ENCODE measurements around the gene MN1. TPM values are rescaled to one million over a fixed set of nuclear protein-coding genes. Genes with fewer than 3 reads are reported as not detected.

MN1 gene
- total RNA-seq, 1 donor from 2014 or later, result 4.5 TPM

- no peak for TF ChIP-seq CTCF (IDR thresholded peaks at IDR 0.05; ENCODE audit: insufficient read depth, low read length, poor library complexity, severe bottlenecking)
- DNase-seq (ENCODE audit: low read depth), result no peak
Observed at GRCh38 chr22:27757928-27758525, 43.5 kb downstream of the MN1 start.

GRCh38 chr22:27756212-27756660 lies 45.3 kb downstream of the MN1 start:
- H3K36me3 ChIP-seq (ENCODE audit: control insufficient read depth, insufficient read depth, low read length), result no peaks in the 10 kb centered on the region

More at GRCh38 chr22:27757928-27758525, 43.5 kb downstream of the MN1 start:
- peaks cover 14% of the 10 kb centered on the region for H3K27me3 ChIP-seq (ENCODE audit: control insufficient read depth, insufficient read depth, low read length)
- no peaks in the 10 kb centered on the region for H3K36me3 ChIP-seq (ENCODE audit: control insufficient read depth, insufficient read depth, low read length)
- no peak overlapping the region for H3K4me3 ChIP-seq (ENCODE audit: low read depth, low read length)

GRCh38 chr22:27755521-27756211 lies 45.9 kb downstream of the MN1 start:
- Histone ChIP-seq H3K4me3 (ENCODE audit: low read depth, low read length) (no peak overlapping the region), H3K27me3 (ENCODE audit: control insufficient read depth, insufficient read depth, low read length) (peaks cover 13% of the 10 kb centered on the region), H3K36me3 (ENCODE audit: control insufficient read depth, insufficient read depth, low read length) (no peaks in the 10 kb centered on the region)
- DNase-seq (ENCODE audit: low read depth), result no peak
- TF ChIP-seq CTCF (IDR thresholded peaks at IDR 0.05; ENCODE audit: insufficient read depth, low read length, poor library complexity, severe bottlenecking), result no peak

More at GRCh38 chr22:27756212-27756660, 45.3 kb downstream of the MN1 start:
- no peak for DNase-seq (ENCODE audit: low read depth)
- TF ChIP-seq CTCF (IDR thresholded peaks at IDR 0.05; ENCODE audit: insufficient read depth, low read length, poor library complexity, severe bottlenecking), result no peak
- peaks cover 13% of the 10 kb centered on the region for H3K27me3 ChIP-seq (ENCODE audit: control insufficient read depth, insufficient read depth, low read length)
- H3K4me3 ChIP-seq (ENCODE audit: low read depth, low read length), result no peak overlapping the region

GRCh38 chr22:27754888-27755480 lies 46.6 kb downstream of the MN1 start:
- H3K36me3 ChIP-seq (ENCODE audit: control insufficient read depth, insufficient read depth, low read length), result no peaks in the 10 kb centered on the region
- peaks cover 13% of the 10 kb centered on the region for H3K27me3 ChIP-seq (ENCODE audit: control insufficient read depth, insufficient read depth, low read length)
- TF ChIP-seq CTCF (IDR thresholded peaks at IDR 0.05; ENCODE audit: insufficient read depth, low read length, poor library complexity, severe bottlenecking), result no peak
- H3K4me3 ChIP-seq (ENCODE audit: low read depth, low read length), result no peak overlapping the region
- no peak for DNase-seq (ENCODE audit: low read depth)

GRCh38 chr22:27754247-27754887 lies 47.2 kb downstream of the MN1 start:
- TF ChIP-seq CTCF (IDR thresholded peaks at IDR 0.05; ENCODE audit: insufficient read depth, low read length, poor library complexity, severe bottlenecking), result no peak
- H3K36me3 ChIP-seq (ENCODE audit: control insufficient read depth, insufficient read depth, low read length), result no peaks in the 10 kb centered on the region
- H3K4me3 ChIP-seq (ENCODE audit: low read depth, low read length), result no peak overlapping the region
- H3K27me3 ChIP-seq (ENCODE audit: control insufficient read depth, insufficient read depth, low read length), result peaks cover 18% of the 10 kb centered on the region
- no peak for DNase-seq (ENCODE audit: low read depth)
